KOPT-K1 (cell line): ENCODE measurements around the gene KCNJ9.

Experiments
- H3K27ac ChIP-seq: fragments of 200-600 bp; sonication (generic); 2 replicates; pipeline ENCODE4 v1.5.1; 2016; ENCODE audit warnings: antibody characterized with exemption, mild to moderate bottlenecking, low read depth, low read length; ENCODE audit not compliant: poor library complexity, severe bottlenecking
- H3K36me3 ChIP-seq: fragments of 200-600 bp; sonication (generic); 2 replicates; pipeline ENCODE4 v1.5.1; 2017; ENCODE audit warnings: antibody characterized with exemption, mild to moderate bottlenecking, low read length, moderate library complexity; ENCODE audit not compliant: insufficient read depth
- H3K9me3 ChIP-seq: fragments of 200-600 bp; sonication (generic); 2 replicates; pipeline ENCODE4 v1.5.1; 2017; ENCODE audit warnings: antibody characterized with exemption, low read length, mild to moderate bottlenecking; ENCODE audit not compliant: insufficient read depth, poor library complexity, severe bottlenecking

KCNJ9 gene

GRCh38 chr1:160092366-160093068 is 11.2 kb downstream of the KCNJ9 start:
- no peak overlapping the region for H3K27ac ChIP-seq
- H3K9me3 ChIP-seq = no peaks in the 10 kb centered on the region
- H3K36me3 ChIP-seq = peaks cover 44% of the 10 kb centered on the region; the same call in 1 of the 2 replicates

DNA sequence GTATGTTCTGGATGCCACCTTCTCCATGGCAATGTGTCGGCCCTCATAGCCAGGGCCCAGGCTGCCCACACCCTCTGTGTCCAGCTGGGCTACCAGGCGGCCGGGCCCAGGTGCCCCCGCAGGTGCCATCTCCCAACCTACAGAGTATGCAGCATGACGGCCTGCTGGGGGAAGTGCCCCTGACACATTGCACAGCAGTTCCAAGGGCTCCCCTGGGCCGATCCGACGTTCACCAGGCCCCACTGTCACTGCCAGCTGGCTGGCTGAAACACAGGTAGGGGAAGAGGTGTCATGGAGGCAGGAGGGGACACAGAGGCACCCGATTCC is 11.7 kb downstream of the KCNJ9 start:
- Histone ChIP-seq H3K9me3 (no peaks in the 10 kb centered on the region), H3K27ac (no peak overlapping the region), H3K36me3 (peaks cover 44% of the 10 kb centered on the region; the same call in 1 of the 2 replicates)

GRCh38 chr1:160093624-160094290 is 12.4 kb downstream of the KCNJ9 start:
- Histone ChIP-seq H3K27ac (no peak overlapping the region), H3K36me3 (peaks cover 44% of the 10 kb centered on the region; the same call in 1 of the 2 replicates), H3K9me3 (no peaks in the 10 kb centered on the region)

GRCh38 chr1:160094291-160094625 is 12.9 kb downstream of the KCNJ9 start:
- H3K9me3 ChIP-seq = no peaks in the 10 kb centered on the region
- no peak overlapping the region for H3K27ac ChIP-seq
- peaks cover 41% of the 10 kb centered on the region; the same call in 1 of the 2 replicates for H3K36me3 ChIP-seq

GRCh38 chr1:160094806-160095205 is 13.5 kb downstream of the KCNJ9 start:
- peaks cover 41% of the 10 kb centered on the region; the same call in 1 of the 2 replicates for H3K36me3 ChIP-seq
- H3K27ac ChIP-seq = no peak overlapping the region
- no peaks in the 10 kb centered on the region for H3K9me3 ChIP-seq

DNA sequence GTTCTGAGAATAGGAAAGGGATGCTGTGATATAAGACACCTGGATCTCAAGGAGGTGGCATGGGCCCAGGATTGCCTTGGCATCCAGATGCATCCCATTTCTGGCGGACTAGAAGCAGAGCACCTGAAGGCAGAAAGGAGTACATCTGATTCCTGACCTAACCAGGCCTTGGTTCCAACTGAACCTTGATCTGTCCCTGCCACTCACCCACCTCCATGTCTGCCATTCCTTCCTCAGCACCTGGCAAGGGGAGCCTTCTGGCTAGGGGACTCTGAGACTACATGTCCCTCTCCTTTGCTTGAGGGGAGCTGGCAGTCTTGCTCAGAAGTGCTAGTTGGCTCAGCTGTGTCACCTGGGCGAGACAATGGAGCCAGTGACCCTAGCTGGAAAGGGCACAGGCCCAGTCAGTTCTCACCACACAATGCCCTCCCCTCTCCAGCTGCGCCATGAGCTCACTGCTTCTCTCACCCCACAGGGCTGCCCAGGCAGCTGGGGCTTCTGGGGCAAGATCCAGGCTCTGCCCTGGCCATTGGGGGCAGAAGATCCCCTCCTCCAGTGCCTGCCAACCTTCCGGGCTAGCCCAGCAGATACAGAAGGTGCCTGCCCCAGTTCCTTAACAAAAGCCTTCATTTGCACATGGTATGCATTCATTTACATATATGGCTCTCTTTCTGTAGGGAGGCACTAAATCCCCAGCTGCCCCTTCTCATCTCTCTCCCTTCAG is 14.2 kb downstream of the KCNJ9 start:
- no peaks in the 10 kb centered on the region for H3K9me3 ChIP-seq
- H3K27ac ChIP-seq = no peak overlapping the region
- peaks cover 39% of the 10 kb centered on the region; the same call in 1 of the 2 replicates for H3K36me3 ChIP-seq

- no peaks in the 10 kb centered on the region for H3K9me3 ChIP-seq
- H3K36me3 ChIP-seq = peaks cover 31% of the 10 kb centered on the region; the same call in 1 of the 2 replicates
- no peak overlapping the region for H3K27ac ChIP-seq
These were observed 15.2 kb downstream of the KCNJ9 start for GRCh38 chr1:160096274-160097116.

DNA sequence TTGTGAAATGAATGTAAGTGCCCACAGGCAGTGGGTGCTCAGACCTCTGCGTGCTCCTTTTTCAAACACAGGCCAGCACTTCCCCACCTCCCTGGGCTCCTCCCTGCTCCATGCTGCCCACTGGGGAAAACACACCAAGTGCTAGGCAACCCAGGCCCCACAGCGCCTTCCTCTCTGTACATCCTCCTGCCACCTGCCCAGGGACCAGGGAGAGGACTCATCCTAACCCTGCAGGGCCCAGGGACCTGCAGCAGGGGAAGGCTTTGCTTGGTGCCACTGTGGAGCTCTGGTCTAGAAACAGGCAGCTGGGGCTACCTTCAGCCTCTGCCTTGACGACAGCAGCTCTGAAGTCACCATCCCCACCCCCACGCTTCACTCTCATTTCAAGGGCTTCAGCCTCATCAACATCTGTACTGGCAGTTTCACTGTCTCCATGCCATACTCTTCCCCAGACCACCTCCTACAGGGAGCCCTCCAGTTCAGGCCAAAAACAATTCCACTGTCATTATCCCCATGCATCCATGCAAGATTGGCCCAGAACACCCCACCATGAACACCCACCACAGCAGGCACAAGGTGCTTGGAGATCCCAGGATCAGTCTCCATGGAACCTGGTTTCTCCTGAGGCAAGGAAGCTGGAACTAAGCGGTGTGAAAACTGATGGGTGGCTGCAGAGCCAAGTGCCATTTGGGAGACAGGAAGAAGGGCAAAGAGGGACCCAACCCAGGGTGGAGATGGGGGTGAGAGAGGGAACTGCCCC is 16.0 kb downstream of the KCNJ9 start:
- Histone ChIP-seq H3K9me3 (no peaks in the 10 kb centered on the region), H3K36me3 (peaks cover 22% of the 10 kb centered on the region; the same call in 1 of the 2 replicates), H3K27ac (peak overlapping the region; percentile 74)

DNA sequence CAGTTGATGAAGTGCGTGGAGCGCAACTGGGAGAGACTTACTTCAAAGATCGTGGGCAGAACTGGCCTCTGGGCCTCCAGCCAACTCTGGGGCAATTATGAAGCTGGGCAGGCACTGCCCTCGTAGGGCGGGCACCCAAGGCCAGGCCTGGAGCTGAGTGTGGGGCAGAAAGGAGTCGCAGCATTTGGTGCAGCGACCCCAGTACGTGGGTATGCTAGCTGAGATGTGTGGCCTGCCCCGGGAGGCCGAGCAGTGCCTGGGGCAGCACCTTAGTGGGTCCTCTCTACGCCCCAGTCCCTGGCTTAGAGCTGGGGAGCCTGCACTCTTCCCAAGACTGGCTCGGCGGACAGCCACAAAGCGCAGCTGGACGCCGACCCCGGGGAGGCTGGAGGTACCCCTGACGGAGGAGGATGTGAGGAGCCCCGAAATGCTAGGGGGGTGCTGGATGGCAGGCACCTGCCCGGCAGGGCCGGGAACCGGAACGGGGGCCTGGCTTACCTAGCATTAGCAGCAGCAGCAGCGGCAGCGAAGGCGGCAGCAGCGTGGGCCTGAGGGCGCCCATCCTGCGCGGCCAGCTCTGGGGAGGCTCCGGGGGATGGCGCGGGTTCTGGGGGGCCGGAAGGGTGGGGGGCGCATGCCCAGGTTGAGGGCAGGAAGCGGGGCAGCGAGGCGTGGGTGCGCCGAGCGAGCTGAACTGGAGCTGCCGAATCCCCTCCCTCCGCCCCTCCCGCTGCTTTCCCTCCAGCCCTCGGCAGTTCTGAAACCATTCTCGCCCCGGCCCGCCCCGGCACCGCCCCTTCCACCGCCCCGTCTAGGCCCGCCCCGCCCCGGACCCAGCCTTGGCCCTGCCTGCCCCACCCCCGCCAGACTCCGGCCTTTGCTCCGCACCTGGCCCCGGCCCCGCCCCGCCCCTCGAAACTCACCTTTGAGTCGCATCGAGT is 16.8 kb downstream of the KCNJ9 start, which contains the start of gene IGSF8:
TSS of gene IGSF8 (minus strand) at position 709 of the 941 bp plus-strand sequence. CDS start at position 562, 147 bp downstream.
- peak within 1 kb of the TSS; percentile 74 for H3K27ac ChIP-seq
- no peaks in the 10 kb centered on the region for H3K9me3 ChIP-seq
- peaks cover 16% of the 10 kb centered on the region; the same call in 1 of the 2 replicates for H3K36me3 ChIP-seq

DNA sequence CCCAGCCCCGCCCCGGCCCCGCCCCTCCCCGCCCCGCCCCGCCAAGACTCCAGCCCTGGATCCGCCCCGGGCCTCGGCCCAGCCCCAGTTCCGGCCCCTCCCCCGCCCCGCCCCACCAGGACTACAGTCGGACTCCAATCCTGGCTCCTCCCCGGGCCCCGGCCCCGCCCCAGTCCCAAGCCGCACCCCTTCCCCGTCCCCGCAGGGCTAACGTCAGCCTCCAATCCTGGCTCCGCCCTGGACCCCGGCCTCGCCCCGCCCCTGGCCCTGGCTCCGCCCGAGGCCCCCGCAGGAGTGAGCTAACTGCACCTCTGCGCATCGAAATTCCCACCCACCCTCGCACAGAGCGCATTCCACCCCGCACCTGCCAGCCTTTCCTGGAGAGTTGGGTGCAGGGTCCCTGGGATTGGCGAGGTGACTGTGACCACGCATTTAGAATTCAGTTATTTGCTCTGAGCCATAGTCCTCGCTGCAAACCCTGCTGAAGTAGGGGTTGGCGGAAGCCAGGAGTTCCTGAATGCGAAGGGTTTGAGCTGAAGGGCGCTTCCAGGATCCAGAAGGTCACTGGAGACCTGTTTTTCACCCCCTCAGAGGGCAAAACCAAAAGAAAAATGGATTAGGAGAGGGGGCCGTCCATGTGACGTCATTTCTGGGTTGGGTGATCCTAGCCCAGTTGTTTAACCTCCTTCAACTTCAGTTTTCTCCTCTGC is 17.7 kb downstream of the KCNJ9 start:
- Histone ChIP-seq H3K36me3 (peaks cover 9% of the 10 kb centered on the region; the same call in 1 of the 2 replicates), H3K9me3 (no peaks in the 10 kb centered on the region), H3K27ac (peak overlapping the region; percentile 24)

DNA sequence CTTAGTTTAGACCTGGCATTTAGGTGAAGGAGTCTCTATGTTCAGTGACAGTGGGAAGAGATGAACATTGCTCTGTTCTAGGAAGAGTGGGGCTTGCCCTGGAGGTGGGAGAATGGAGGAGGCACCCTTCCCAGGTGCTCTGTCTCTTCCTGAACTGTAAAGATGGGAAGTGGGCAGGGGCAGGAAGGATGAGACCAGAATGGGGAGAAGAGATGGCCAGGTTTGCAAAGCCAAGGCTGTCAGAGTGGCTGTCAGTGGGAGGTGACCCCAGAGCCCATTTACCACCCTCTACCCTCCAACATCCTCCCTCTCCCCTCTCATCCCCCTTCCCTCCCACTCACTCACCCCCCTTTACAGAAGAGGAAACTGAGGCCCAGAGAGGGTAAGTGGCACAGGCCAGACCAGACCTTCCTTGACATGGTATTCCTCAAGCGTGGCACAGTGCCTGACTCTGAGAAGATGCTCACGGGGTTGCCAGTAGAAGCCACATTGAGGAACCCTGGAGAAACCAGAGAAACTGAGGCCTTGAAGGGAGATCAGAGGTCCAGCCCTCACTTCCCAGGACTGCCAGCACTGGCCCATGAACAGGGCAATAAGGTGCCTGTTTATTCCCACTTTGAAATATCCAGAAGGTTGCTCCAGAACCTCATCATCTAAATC is 18.5 kb downstream of the KCNJ9 start:
- Histone ChIP-seq H3K36me3 (peaks cover under 1% of the 10 kb centered on the region; the same call in 1 of the 2 replicates), H3K27ac (no peak overlapping the region), H3K9me3 (no peaks in the 10 kb centered on the region)

GRCh38 chr1:160101037-160101716 is 19.8 kb downstream of the KCNJ9 start:
- no peaks in the 10 kb centered on the region for H3K9me3 ChIP-seq
- H3K36me3 ChIP-seq = no peaks in the 10 kb centered on the region
- H3K27ac ChIP-seq = no peak overlapping the region
